HG03095 (cell line): ENCODE data around the gene CXorf38.
"Not testable (repeated sequence)": the region's sequence is repeated elsewhere in the genome, so short reads cannot be mapped to it uniquely, and the experiment has no call there.

Experiments used
- ATAC-seq: cut with Tn5 transposase; IDR thresholded peaks from one replicate; pipeline ENCODE4 v1.9.1; 2021; ENCODE audit warnings: moderate library complexity; ENCODE audit not compliant: unreplicated experiment

The CXorf38 gene

GRCh38 chrX:40632199-40632598, 15.2 kb downstream of the CXorf38 start:
- ATAC-seq: no peak

GRCh38 chrX:40628506-40628905, 18.9 kb downstream of the CXorf38 start:
- ATAC-seq: no peak

- ATAC-seq: no peak
Measured at GRCh38 chrX:40625294-40625693, 22.1 kb downstream of the CXorf38 start.

GRCh38 chrX:40623665-40624064, 23.7 kb downstream of the CXorf38 start:
- ATAC-seq: no peak

GRCh38 chrX:40623139-40623536, 24.2 kb downstream of the CXorf38 start, which contains the start of gene MPC1L:
Gene MPC1L (plus strand): TSS chrX:40623428. CDS start chrX:40623566, 138 bp downstream.
- ATAC-seq: no peak

- no peak for ATAC-seq
Measured at GRCh38 chrX:40622479-40623138, 24.8 kb downstream of the CXorf38 start.

GRCh38 chrX:40617566-40617965, 29.8 kb downstream of the CXorf38 start:
- no peak for ATAC-seq

GRCh38 chrX:40615976-40616375, 31.4 kb downstream of the CXorf38 start:
- ATAC-seq: no peak

- ATAC-seq: no peak
Measured at GRCh38 chrX:40612511-40612910, 34.9 kb downstream of the CXorf38 start.

- ATAC-seq: no peak
Measured at GRCh38 chrX:40607381-40607780, 40.0 kb downstream of the CXorf38 start.

- no peak for ATAC-seq
Measured at GRCh38 chrX:40603446-40603845, 43.9 kb downstream of the CXorf38 start.

- ATAC-seq: not testable (repeated sequence)
Measured at GRCh38 chrX:40589616-40590321, 57.6 kb downstream of the CXorf38 start.

GRCh38 chrX:40587623-40588022, 59.7 kb downstream of the CXorf38 start:
- ATAC-seq: not testable (repeated sequence)

- no peak for ATAC-seq
Measured at GRCh38 chrX:40582811-40583210, 64.5 kb downstream of the CXorf38 start.

- not testable (repeated sequence) for ATAC-seq
Measured at GRCh38 chrX:40582178-40582577, 65.2 kb downstream of the CXorf38 start.

GRCh38 chrX:40581336-40581920, 65.9 kb downstream of the CXorf38 start:
- no peak for ATAC-seq

- ATAC-seq: peak; percentile 95
Measured at GRCh38 chrX:40580537-40581335, 66.6 kb downstream of the CXorf38 start, which contains the start of gene ATP6AP2. Gene ATP6AP2 (plus strand): TSS chrX:40580970. CDS start chrX:40581066, 96 bp downstream.

GRCh38 chrX:40579900-40580536, 67.3 kb downstream of the CXorf38 start:
- ATAC-seq: peak; percentile 38

GRCh38 chrX:40579141-40579540, 68.2 kb downstream of the CXorf38 start:
- no peak for ATAC-seq

GRCh38 chrX:40578039-40578695, 69.2 kb downstream of the CXorf38 start:
- no peak for ATAC-seq
